Panc1 (cell line): ENCODE results near the gene SMOC2. TPM values are rescaled to one million over a fixed set of nuclear protein-coding genes. Genes with fewer than 3 reads are reported as not detected.

Source experiments
- ATAC-seq: fragments of 200-7000 bp; cut with Tn5 transposase; 2 replicates; pipeline ENCODE4 v1.9.1; 2020; ENCODE audit warnings: mild to moderate bottlenecking, moderate library complexity
- BruUV-seq: library from RNA; stranded (reverse); fragments of 400-500 nt; replicated peaks from 2 replicates; lab custom pipeline; 2021; lab: Mats Ljungman, UMichigan
- CTCF ChIA-PET: fragments of 300-600 bp; sonication (Branson Sonifier 250); formaldehyde crosslinking; loops from one replicate; lab custom pipeline; 2022; ENCODE audit warnings: antibody characterized with exemption; lab: Charles Lee
- POLR2A ChIA-PET: fragments of 300-600 bp; sonication (Branson Sonifier 250); formaldehyde crosslinking; loops from one replicate; lab custom pipeline; 2022; ENCODE audit warnings: antibody characterized with exemption; lab: Charles Lee
- DNase-seq: peaks from one replicate; pipeline ENCODE4 v3.0.0-alpha.2; 2010; ENCODE audit warnings: low read depth, low spot score
- H3K27ac ChIP-seq: 2 replicates; pipeline ENCODE4 v1.5.1; 2011; ENCODE audit warnings: mild to moderate bottlenecking, low read length, inconsistent platforms
- H3K27me3 ChIP-seq: fragments of 200-500 bp; sonication (Bioruptor generic); 2 replicates; pipeline ENCODE4 v1.6.0; 2014; ENCODE audit warnings: low read length, inconsistent platforms; ENCODE audit not compliant: control insufficient read depth, insufficient read depth
- H3K36me3 ChIP-seq: fragments of 200-500 bp; sonication (Bioruptor generic); 2 replicates; pipeline ENCODE4 v1.5.1; 2014; ENCODE audit warnings: inconsistent platforms, mild to moderate bottlenecking, low read length, moderate library complexity; ENCODE audit not compliant: control insufficient read depth, insufficient read depth
- H3K4me1 ChIP-seq: 2 replicates; pipeline ENCODE4 v1.5.1; 2011; ENCODE audit warnings: inconsistent platforms, mild to moderate bottlenecking, low read length, moderate library complexity; ENCODE audit not compliant: control insufficient read depth, insufficient read depth
- H3K4me3 ChIP-seq, 2 experiments: 2 replicates each; pipeline ENCODE4 v1.5.1; 2011 to 2012; ENCODE audit warnings: low read depth in 2 of 2, low read length in 2 of 2, mild to moderate bottlenecking in 2 of 2, inconsistent platforms in 1 of 2, moderate library complexity in 1 of 2
- H3K9me3 ChIP-seq: fragments of 200-500 bp; sonication (Bioruptor generic); 2 replicates; pipeline ENCODE4 v1.5.1; 2014; ENCODE audit warnings: low read depth, mild to moderate bottlenecking, inconsistent platforms, low read length, moderate library complexity; ENCODE audit not compliant: control insufficient read depth, insufficient read depth
- POLR2AphosphoS5 ChIP-seq: IDR thresholded peaks from 2 replicates; pipeline ENCODE4 v1.6.1; 2012; ENCODE audit warnings: mild to moderate bottlenecking, low read depth, low read length, moderate library complexity
- REST ChIP-seq, 2 experiments: IDR thresholded peaks; 2 replicates each; pipeline ENCODE4 v1.6.1; 2011 to 2012; ENCODE audit warnings: low read depth in 2 of 2, control low read depth in 1 of 2, low read length in 1 of 2, mild to moderate bottlenecking in 1 of 2, moderate library complexity in 1 of 2; ENCODE audit not compliant: insufficient read depth in 1 of 2
- SIN3A ChIP-seq: IDR thresholded peaks from 2 replicates; pipeline ENCODE4 v1.6.1; 2012; ENCODE audit warnings: low read depth, mild to moderate bottlenecking, low read length, moderate library complexity, borderline replicate concordance; ENCODE audit not compliant: insufficient read depth
- TCF7L2 ChIP-seq: IDR thresholded peaks from 2 replicates; pipeline ENCODE4 v1.6.1; 2011; ENCODE audit warnings: mild to moderate bottlenecking, low read depth, low read length, inconsistent platforms
- in situ Hi-C: cut with HindIII; loops from 2 replicates; pipeline ENCODE4 v1.10.0; 2016; ENCODE audit warnings: low sequenced_read_pairs, low pct_unique_long_range_greater_than_20kb
- intact Hi-C: fragments of 100-400 bp; cut with micrococcal nuclease; formaldehyde crosslinking; loops from one replicate; pipeline ENCODE4 v1.10.0; 2022; ENCODE audit not compliant: unreplicated experiment
- total RNA-seq: library from RNA; stranded (reverse); gene quantifications from one replicate; pipeline ENCODE4 v1.2.1, GENCODE V29; 2021; ENCODE audit not compliant: unreplicated experiment
- TF ChIP-seq, protein P1 (sequence below): fragments of 450-650 bp; IDR thresholded peaks from 2 replicates; pipeline ENCODE4 v1.5.1; 2017; ENCODE audit warnings: mild to moderate bottlenecking

SMOC2 gene
- total RNA-seq, 1 experiment from 2014 or later: 0.13 TPM

DNA sequence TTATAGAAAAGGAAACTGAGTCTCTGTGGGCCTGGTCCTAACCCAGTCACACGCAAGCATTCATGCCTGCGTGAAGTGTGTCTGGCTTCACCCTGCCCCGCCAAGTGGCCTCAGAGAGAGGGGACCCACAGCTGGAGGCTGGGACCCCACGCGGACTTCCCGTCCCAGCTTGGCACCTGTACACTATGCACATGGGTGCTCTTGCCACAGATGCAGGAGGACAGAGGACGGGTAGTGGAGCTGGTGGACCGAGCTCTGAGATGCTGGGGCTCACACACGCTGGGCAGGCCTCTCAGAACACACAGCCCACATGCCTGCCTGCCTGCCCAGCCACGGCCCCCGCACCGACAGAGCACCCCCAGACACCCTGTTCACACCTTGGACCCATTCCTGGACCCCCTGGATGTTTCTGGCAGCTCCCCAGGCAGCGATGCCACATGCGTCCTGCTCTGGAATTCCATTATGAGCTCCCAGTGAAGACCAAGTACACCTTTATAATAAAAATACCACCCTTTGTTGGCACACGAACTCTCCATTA lies 24.9 kb upstream of the SMOC2 start:
- TF ChIP-seq, protein P1, sequence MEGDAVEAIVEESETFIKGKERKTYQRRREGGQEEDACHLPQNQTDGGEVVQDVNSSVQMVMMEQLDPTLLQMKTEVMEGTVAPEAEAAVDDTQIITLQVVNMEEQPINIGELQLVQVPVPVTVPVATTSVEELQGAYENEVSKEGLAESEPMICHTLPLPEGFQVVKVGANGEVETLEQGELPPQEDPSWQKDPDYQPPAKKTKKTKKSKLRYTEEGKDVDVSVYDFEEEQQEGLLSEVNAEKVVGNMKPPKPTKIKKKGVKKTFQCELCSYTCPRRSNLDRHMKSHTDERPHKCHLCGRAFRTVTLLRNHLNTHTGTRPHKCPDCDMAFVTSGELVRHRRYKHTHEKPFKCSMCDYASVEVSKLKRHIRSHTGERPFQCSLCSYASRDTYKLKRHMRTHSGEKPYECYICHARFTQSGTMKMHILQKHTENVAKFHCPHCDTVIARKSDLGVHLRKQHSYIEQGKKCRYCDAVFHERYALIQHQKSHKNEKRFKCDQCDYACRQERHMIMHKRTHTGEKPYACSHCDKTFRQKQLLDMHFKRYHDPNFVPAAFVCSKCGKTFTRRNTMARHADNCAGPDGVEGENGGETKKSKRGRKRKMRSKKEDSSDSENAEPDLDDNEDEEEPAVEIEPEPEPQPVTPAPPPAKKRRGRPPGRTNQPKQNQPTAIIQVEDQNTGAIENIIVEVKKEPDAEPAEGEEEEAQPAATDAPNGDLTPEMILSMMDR: no peak
- no peak for TF ChIP-seq TCF7L2
- TF ChIP-seq SIN3A: no peak
- no peak for TF ChIP-seq REST (IDR thresholded peaks at IDR 0.05; ENCODE audit: insufficient read depth in 1 of 2, low read depth in 2 of 2, low read length in 1 of 2)
- no peak for TF ChIP-seq POLR2AphosphoS5
- Histone ChIP-seq H3K4me3 (no peak overlapping the region), H3K4me1 (no peaks in the 10 kb centered on the region), H3K27ac (no peak overlapping the region), H3K27me3 (peaks cover 7% of the 10 kb centered on the region), H3K9me3 (no peaks in the 10 kb centered on the region), H3K36me3 (no peaks in the 10 kb centered on the region)
- intact Hi-C loops (no loop called here), in situ Hi-C loops (no loop called here)
- no TSS peak for BruUV-seq
- ATAC-seq: no peak
- CTCF ChIA-PET: no interaction called here
- POLR2A ChIA-PET: no interaction called here
- no peak for DNase-seq

- ATAC-seq (no peak), DNase-seq (no peak)
- POLR2A ChIA-PET: no interaction called here
- Histone ChIP-seq H3K27ac (no peak overlapping the region), H3K9me3 (no peaks in the 10 kb centered on the region), H3K4me3 (no peak overlapping the region), H3K36me3 (no peaks in the 10 kb centered on the region), H3K27me3 (peaks cover 8% of the 10 kb centered on the region), H3K4me1 (no peaks in the 10 kb centered on the region)
- CTCF ChIA-PET: no interaction called here
- no peak for TF ChIP-seq TCF7L2
- intact Hi-C loops: no loop called here
- in situ Hi-C loops: no loop called here
- no TSS peak for BruUV-seq
These were observed 24.5 kb upstream of the SMOC2 start for GRCh38 chr6:168416531-168416930.

GRCh38 chr6:168417191-168417590 lies 23.8 kb upstream of the SMOC2 start:
- peaks cover 10% of the 10 kb centered on the region for H3K27me3 ChIP-seq
- no peaks in the 10 kb centered on the region for H3K4me1 ChIP-seq
- POLR2A ChIA-PET: no interaction called here
- CTCF ChIA-PET: no interaction called here
- H3K4me3 ChIP-seq: no peak overlapping the region
- DNase-seq: no peak
- no peak for ATAC-seq
- H3K36me3 ChIP-seq: no peaks in the 10 kb centered on the region
- BruUV-seq: no TSS peak
- no peak overlapping the region for H3K27ac ChIP-seq
- H3K9me3 ChIP-seq: no peaks in the 10 kb centered on the region
- in situ Hi-C loops: no loop called here
- no peak for TF ChIP-seq REST (IDR thresholded peaks at IDR 0.05; ENCODE audit: insufficient read depth in 1 of 2, low read depth in 2 of 2, low read length in 1 of 2)
- TF ChIP-seq, protein P1: no peak
- no peak for TF ChIP-seq SIN3A
- no peak for TF ChIP-seq TCF7L2
- no peak for TF ChIP-seq POLR2AphosphoS5
- intact Hi-C loops: no loop called here
